Measurements from ENCODE around the gene ACYP1. TPM values are rescaled to one million over a fixed set of nuclear protein-coding genes. Genes with fewer than 3 reads are reported as not detected.

The ACYP1 gene
- total and polyA plus RNA-seq, 2 experiments from 2014 or later: 41.3 to 61.5 TPM

DNA sequence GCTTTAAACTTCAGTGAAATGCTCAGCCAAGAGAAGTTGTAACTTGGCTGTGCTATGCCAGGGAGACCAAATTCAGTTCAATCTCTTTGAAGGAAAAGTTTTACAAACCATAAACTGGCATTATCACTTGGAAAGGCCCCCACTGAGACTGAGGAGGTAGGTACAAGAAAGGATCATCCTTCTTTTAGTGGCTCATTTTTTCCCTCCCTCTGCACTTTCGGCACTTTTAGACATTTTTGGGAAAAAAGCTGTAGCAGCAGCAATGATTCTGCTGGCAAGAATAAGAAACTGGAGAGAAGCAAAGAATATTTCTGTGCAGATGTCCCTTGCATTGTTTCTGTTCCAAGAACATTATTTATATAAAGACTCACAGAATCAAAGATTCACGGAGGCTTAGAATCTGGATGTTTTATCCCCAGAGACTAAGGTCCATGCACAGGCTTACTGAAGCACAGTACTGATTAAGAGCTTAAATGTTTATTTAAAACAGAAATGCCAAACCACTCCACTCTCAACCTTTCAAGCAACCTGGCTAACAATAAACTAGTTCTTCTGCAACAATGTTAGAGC is 17.9 kb upstream of the ACYP1 start:
- TF ChIP-seq, protein P1, sequence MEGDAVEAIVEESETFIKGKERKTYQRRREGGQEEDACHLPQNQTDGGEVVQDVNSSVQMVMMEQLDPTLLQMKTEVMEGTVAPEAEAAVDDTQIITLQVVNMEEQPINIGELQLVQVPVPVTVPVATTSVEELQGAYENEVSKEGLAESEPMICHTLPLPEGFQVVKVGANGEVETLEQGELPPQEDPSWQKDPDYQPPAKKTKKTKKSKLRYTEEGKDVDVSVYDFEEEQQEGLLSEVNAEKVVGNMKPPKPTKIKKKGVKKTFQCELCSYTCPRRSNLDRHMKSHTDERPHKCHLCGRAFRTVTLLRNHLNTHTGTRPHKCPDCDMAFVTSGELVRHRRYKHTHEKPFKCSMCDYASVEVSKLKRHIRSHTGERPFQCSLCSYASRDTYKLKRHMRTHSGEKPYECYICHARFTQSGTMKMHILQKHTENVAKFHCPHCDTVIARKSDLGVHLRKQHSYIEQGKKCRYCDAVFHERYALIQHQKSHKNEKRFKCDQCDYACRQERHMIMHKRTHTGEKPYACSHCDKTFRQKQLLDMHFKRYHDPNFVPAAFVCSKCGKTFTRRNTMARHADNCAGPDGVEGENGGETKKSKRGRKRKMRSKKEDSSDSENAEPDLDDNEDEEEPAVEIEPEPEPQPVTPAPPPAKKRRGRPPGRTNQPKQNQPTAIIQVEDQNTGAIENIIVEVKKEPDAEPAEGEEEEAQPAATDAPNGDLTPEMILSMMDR (IDR thresholded peaks at IDR 0.05; ENCODE audit: low read depth, low read length): no peak
- peaks cover 40% of the 10 kb centered on the region for H3K36me3 ChIP-seq
- no peaks in the 10 kb centered on the region for H3K4me1 ChIP-seq (ENCODE audit: low read depth)
- no peaks in the 10 kb centered on the region for H3K27me3 ChIP-seq
- no peak overlapping the region for H3K4me3 ChIP-seq
- DNase-seq (ENCODE audit: low read depth in 1 of 2, low spot score in 1 of 2): no peak
- no peaks in the 10 kb centered on the region for H3K9me3 ChIP-seq (ENCODE audit: low read depth)
- H3K27ac ChIP-seq: peak overlapping the region; percentile 9

DNA sequence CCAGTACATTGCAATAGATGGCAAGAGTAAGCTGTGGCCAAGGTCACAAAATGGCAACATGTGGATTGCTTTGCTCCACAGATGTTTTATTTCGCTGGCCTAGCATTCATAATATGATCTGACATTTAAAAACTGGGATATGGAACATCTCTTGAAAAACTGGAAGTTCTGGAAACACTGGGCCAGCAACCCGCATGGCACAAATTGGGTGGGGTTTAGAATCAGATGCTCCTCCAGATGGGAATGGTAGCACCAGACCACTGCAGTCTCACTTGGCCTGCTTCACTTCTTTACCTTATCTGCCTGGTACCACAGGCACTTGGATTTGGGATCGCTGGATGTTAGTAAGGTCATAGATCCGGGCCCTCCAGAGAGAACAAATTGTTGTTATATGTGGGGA is 15.7 kb upstream of the ACYP1 start:
- no peaks in the 10 kb centered on the region for H3K27me3 ChIP-seq
- TF ChIP-seq, protein P1 (IDR thresholded peaks at IDR 0.05; ENCODE audit: low read depth, low read length): no peak
- no peak for DNase-seq (ENCODE audit: low read depth in 1 of 2, low spot score in 1 of 2)

DNA sequence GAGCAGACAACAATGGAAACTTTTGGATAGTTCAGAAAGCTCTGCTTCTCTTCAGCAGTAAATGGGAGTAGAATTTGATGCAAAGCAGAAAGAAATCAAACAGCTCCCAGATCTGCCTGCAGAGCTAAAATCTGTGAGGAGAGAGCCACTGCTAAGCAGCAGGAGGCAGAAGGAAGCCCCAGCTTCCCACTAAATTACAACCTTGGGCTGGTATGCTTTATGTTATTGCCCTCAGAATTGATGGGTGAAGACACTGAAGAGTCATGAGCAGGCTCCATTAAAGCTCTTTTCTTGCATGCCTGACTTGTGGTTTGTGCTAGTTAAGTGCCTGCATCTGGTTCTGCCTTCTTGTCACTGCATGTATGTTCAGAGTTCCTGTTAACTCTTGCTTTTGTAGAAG is 14.0 kb upstream of the ACYP1 start:
- peaks cover 9% of the 10 kb centered on the region for H3K36me3 ChIP-seq
- H3K9me3 ChIP-seq (ENCODE audit: low read depth): no peaks in the 10 kb centered on the region
- no peak for DNase-seq (ENCODE audit: low read depth in 1 of 2, low spot score in 1 of 2)
- H3K4me3 ChIP-seq: no peak overlapping the region
- no peaks in the 10 kb centered on the region for H3K4me1 ChIP-seq (ENCODE audit: low read depth)
- TF ChIP-seq, protein P1 (IDR thresholded peaks at IDR 0.05; ENCODE audit: low read depth, low read length): no peak
- no peak overlapping the region for H3K27ac ChIP-seq
- no peaks in the 10 kb centered on the region for H3K27me3 ChIP-seq

More for the DNA sequence above, 15.7 kb upstream of the ACYP1 start:
- Histone ChIP-seq H3K27ac (no peak overlapping the region), H3K36me3 (peaks cover 20% of the 10 kb centered on the region), H3K4me1 (ENCODE audit: low read depth) (no peaks in the 10 kb centered on the region), H3K4me3 (no peak overlapping the region), H3K9me3 (ENCODE audit: low read depth) (no peaks in the 10 kb centered on the region)

DNA sequence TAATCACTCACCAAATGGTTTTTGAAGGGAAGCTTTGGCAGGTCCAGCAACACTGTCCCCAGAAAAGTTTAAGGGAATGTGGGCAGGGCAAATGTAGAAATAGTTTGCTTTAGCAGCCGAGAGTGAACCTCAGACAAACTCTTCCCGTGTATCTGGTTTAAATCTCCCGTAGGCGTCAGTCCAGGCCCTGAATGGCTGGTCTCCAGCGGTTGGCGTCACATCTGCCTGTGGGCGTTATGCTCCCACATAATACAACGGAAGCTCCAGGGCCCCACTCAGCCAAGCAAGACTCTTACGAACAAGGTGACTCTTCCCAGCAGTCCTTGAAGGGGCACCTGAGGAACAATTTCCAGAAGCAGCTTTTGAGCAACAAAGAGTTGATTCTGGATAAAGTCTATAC is 6.6 kb upstream of the ACYP1 start:
- H3K4me3 ChIP-seq: no peak overlapping the region
- TF ChIP-seq, protein P1 (IDR thresholded peaks at IDR 0.05; ENCODE audit: low read depth, low read length): no peak
- H3K9me3 ChIP-seq (ENCODE audit: low read depth): no peaks in the 10 kb centered on the region
- H3K4me1 ChIP-seq (ENCODE audit: low read depth): peaks cover 10% of the 10 kb centered on the region
- no peaks in the 10 kb centered on the region for H3K36me3 ChIP-seq
- H3K27ac ChIP-seq: peak overlapping the region; percentile 86
- no peaks in the 10 kb centered on the region for H3K27me3 ChIP-seq
- DNase-seq (ENCODE audit: low read depth in 1 of 2, low spot score in 1 of 2): no peak

DNA sequence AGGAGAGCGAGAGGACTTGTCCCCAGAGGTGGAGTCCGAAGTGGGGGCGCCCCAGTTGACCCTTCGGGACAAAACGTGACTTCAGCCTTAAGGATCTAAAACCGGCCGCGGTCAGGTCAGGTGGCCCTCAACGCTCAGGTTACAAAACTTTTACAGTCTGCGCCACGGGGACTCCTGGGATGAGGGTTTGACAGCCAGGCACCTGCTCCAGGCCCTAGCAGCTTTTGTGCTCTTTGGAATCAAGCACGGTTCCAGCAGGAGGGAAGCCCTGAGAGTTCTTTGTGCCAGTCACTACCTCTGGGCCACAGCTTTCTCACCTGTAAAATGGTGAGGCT is 6.0 kb upstream of the ACYP1 start:
- peak in 1 of 2 donors; percentile 45 for DNase-seq (ENCODE audit: low read depth in 1 of 2, low spot score in 1 of 2)

More for the DNA sequence above, 6.0 kb upstream of the ACYP1 start:
- Histone ChIP-seq H3K4me3 (peak overlapping the region; percentile 58), H3K36me3 (no peaks in the 10 kb centered on the region), H3K4me1 (ENCODE audit: low read depth) (peaks cover 10% of the 10 kb centered on the region), H3K9me3 (ENCODE audit: low read depth) (no peaks in the 10 kb centered on the region), H3K27ac (peak overlapping the region; percentile 86), H3K27me3 (no peaks in the 10 kb centered on the region)
- TF ChIP-seq, protein P1 (IDR thresholded peaks at IDR 0.05; ENCODE audit: low read depth, low read length): no peak
